DND-41 (cell line): ENCODE data around the gene SSR1.
A peak's percentile ranks its signal among the peaks of the same experiment; 100 is the strongest.

Experiments used
- ATAC-seq: fragments of 200-7000 bp; cut with Tn5 transposase; 3 replicates; pipeline ENCODE4 v1.9.1; 2021; ENCODE audit warnings: low read depth; ENCODE audit not compliant: insufficient read depth
- DNase-seq: peaks from one replicate; pipeline ENCODE4 v3.0.0-alpha.2; 2020
- H2AFZ ChIP-seq: 2 replicates; pipeline ENCODE4 v1.6.0; 2012; ENCODE audit warnings: low read depth, low read length
- H3K27ac ChIP-seq: 2 replicates; pipeline ENCODE4 v1.5.1; 2012; ENCODE audit warnings: low read length, inconsistent platforms
- H3K27me3 ChIP-seq: fragments of 200-600 bp; sonication (generic); 2 replicates; pipeline ENCODE4 v1.6.0; 2012; ENCODE audit warnings: low read length, mild to moderate bottlenecking, inconsistent platforms; ENCODE audit not compliant: insufficient read depth, poor library complexity
- H3K36me3 ChIP-seq: 2 replicates; pipeline ENCODE4 v1.5.1; 2012; ENCODE audit warnings: low read length, inconsistent platforms; ENCODE audit not compliant: insufficient read depth
- H3K4me1 ChIP-seq: 2 replicates; pipeline ENCODE4 v1.5.1; 2012; ENCODE audit warnings: mild to moderate bottlenecking, low read length; ENCODE audit not compliant: insufficient read depth
- H3K4me2 ChIP-seq: 2 replicates; pipeline ENCODE4 v1.6.0; 2012; ENCODE audit warnings: mild to moderate bottlenecking, moderate library complexity, low read length, inconsistent platforms; ENCODE audit not compliant: insufficient read depth
- H3K4me3 ChIP-seq, 2 experiments: fragments of 200-600 bp in 1 of 2; shearing (Covaris generic) in 1 of 2; 2 replicates each; pipeline ENCODE4 v1.5.1; 2012 to 2016; ENCODE audit warnings: inconsistent platforms in 2 of 2, low read length in 2 of 2, mild to moderate bottlenecking in 2 of 2, low read depth in 1 of 2, moderate library complexity in 1 of 2
- H3K79me2 ChIP-seq: 2 replicates; pipeline ENCODE4 v1.6.0; 2012; ENCODE audit warnings: low read length, inconsistent platforms; ENCODE audit not compliant: insufficient read depth
- H3K9ac ChIP-seq: 2 replicates; pipeline ENCODE4 v1.6.0; 2012; ENCODE audit warnings: low read depth, mild to moderate bottlenecking, inconsistent platforms, low read length, moderate library complexity
- H3K9me3 ChIP-seq: 2 replicates; pipeline ENCODE4 v1.5.1; 2012; ENCODE audit warnings: low read length, moderate library complexity, mild to moderate bottlenecking, inconsistent platforms; ENCODE audit not compliant: insufficient read depth, severe bottlenecking
- H4K20me1 ChIP-seq: 2 replicates; pipeline ENCODE4 v1.6.0; 2012; ENCODE audit warnings: low read length; ENCODE audit not compliant: insufficient read depth
- EZH2 ChIP-seq: IDR thresholded peaks from 3 replicates; pipeline ENCODE4 v1.6.1; 2012; ENCODE audit warnings: borderline replicate concordance, low read depth, mild to moderate bottlenecking, moderate library complexity, low read length, inconsistent platforms; ENCODE audit not compliant: severe bottlenecking
- TF ChIP-seq, protein P1 (sequence below): IDR thresholded peaks from 2 replicates; pipeline ENCODE4 v1.5.1; 2012; ENCODE audit warnings: borderline replicate concordance, low read length, moderate library complexity, mild to moderate bottlenecking; ENCODE audit not compliant: poor library complexity, severe bottlenecking; ENCODE audit errors: extremely low read depth

SSR1 gene

DNA sequence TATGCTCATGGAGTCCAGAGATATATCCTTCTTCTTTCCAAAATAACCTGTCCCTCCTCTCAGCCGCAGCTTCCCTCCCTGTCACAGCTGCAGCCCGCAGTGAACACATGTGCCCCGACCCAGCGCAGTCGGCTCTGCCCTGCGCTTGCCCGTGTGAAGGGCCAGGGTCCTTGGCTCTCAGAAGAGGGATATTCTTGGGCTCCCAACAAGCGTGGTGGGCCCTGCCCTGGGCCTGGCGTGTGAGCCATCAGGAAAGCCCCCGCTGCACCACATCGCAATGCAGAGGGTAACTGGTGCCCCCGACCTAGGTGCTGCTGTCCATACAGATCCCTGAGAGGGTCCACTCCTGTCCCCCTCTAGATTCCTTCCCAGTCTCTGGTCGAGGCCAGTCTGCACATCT lies 65.2 kb downstream of the SSR1 start:
- H2AFZ ChIP-seq: no peak overlapping the region
- H3K4me1 ChIP-seq: no peaks in the 10 kb centered on the region
- H3K4me3 ChIP-seq: no peak overlapping the region
- H4K20me1 ChIP-seq: no peaks in the 10 kb centered on the region; the same call in 1 of the 2 replicates
- no peaks in the 10 kb centered on the region for H3K27me3 ChIP-seq
- no peak overlapping the region for H3K27ac ChIP-seq
- H3K36me3 ChIP-seq: peaks cover 78% of the 10 kb centered on the region
- TF ChIP-seq EZH2: no peak
- TF ChIP-seq, protein P1, sequence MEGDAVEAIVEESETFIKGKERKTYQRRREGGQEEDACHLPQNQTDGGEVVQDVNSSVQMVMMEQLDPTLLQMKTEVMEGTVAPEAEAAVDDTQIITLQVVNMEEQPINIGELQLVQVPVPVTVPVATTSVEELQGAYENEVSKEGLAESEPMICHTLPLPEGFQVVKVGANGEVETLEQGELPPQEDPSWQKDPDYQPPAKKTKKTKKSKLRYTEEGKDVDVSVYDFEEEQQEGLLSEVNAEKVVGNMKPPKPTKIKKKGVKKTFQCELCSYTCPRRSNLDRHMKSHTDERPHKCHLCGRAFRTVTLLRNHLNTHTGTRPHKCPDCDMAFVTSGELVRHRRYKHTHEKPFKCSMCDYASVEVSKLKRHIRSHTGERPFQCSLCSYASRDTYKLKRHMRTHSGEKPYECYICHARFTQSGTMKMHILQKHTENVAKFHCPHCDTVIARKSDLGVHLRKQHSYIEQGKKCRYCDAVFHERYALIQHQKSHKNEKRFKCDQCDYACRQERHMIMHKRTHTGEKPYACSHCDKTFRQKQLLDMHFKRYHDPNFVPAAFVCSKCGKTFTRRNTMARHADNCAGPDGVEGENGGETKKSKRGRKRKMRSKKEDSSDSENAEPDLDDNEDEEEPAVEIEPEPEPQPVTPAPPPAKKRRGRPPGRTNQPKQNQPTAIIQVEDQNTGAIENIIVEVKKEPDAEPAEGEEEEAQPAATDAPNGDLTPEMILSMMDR: no peak
- no peaks in the 10 kb centered on the region for H3K9me3 ChIP-seq
- H3K4me2 ChIP-seq: no peak overlapping the region
- ATAC-seq: no peak
- no peaks in the 10 kb centered on the region for H3K79me2 ChIP-seq
- DNase-seq: no peak
- H3K9ac ChIP-seq: no peak overlapping the region

DNA sequence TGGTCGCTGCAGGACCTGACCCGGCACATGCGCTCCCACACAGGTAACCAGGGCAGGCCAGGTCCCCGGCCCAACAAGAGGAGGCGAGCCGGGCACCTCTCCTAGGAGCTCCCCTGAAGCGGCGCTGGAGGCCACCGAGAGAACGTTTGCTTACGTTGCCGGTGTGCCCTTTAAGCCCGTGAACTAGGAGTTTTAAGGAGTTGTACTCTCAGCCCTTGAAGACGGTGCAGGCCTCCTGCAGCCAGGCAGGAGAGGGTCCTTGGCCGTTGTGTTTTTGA lies 65.9 kb downstream of the SSR1 start:
- ATAC-seq (no peak), DNase-seq (no peak)
- H3K4me3 ChIP-seq: no peak overlapping the region
- H3K4me2 ChIP-seq: no peak overlapping the region
- peaks cover 76% of the 10 kb centered on the region for H3K36me3 ChIP-seq
- no peak for TF ChIP-seq EZH2
- TF ChIP-seq, protein P1: no peak
- no peaks in the 10 kb centered on the region for H3K4me1 ChIP-seq
- no peak overlapping the region for H3K9ac ChIP-seq
- H3K79me2 ChIP-seq: no peaks in the 10 kb centered on the region
- no peak overlapping the region for H3K27ac ChIP-seq
- H4K20me1 ChIP-seq: no peaks in the 10 kb centered on the region; the same call in 1 of the 2 replicates
- no peaks in the 10 kb centered on the region for H3K27me3 ChIP-seq
- no peaks in the 10 kb centered on the region for H3K9me3 ChIP-seq
- no peak overlapping the region for H2AFZ ChIP-seq

DNA sequence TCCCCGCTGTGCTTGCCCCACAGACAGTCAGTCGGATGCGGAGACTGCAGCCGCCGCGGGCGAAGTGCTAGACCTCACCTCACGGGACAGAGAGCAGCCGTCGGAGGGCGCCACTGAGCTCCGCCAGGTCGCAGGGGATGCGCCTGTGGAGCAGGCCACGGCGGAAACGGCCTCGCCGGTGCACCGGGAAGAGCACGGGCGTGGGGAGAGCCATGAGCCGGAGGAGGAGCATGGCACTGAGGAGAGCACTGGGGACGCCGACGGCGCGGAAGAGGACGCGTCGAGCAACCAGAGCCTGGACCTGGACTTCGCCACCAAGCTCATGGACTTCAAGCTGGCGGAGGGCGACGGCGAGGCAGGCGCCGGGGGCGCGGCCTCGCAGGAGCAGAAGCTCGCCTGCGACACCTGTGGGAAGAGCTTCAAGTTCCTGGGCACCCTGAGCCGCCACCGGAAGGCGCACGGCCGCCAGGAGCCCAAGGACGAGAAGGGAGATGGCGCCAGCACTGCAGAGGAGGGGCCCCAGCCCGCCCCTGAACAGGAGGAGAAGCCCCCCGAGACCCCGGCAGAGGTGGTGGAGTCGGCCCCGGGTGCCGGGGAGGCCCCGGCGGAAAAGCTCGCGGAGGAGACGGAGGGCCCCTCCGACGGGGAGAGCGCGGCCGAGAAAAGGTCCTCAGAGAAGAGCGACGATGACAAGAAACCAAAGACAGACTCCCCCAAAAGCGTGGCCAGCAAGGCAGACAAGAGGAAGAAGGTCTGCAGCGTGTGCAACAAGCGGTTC lies 66.4 kb downstream of the SSR1 start:
- Histone ChIP-seq H2AFZ (no peak overlapping the region), H3K9me3 (no peaks in the 10 kb centered on the region), H4K20me1 (no peaks in the 10 kb centered on the region; the same call in 1 of the 2 replicates), H3K79me2 (no peaks in the 10 kb centered on the region), H3K36me3 (peaks cover 76% of the 10 kb centered on the region), H3K27me3 (no peaks in the 10 kb centered on the region), H3K4me3 (no peak overlapping the region), H3K9ac (no peak overlapping the region), H3K4me1 (no peaks in the 10 kb centered on the region), H3K4me2 (no peak overlapping the region), H3K27ac (no peak overlapping the region)
- DNase-seq (no peak), ATAC-seq (no peak)
- no peak for TF ChIP-seq EZH2
- TF ChIP-seq, protein P1: peak; percentile 11
